HEK293 (cell line): Measurements from ENCODE around the gene PAX4.

ENCODE experiments used
- CTCF ChIA-PET: fragments of 350-600 bp; formaldehyde crosslinking; extraction: SDS; loops from one replicate; lab custom pipeline; 2021; ENCODE audit warnings: antibody characterized with exemption; lab: Yijun Ruan, JAX
- POLR2A ChIA-PET: fragments of 300-600 bp; formaldehyde crosslinking; extraction: SDS; loops from one replicate; lab custom pipeline; 2020; ENCODE audit warnings: antibody characterized with exemption, inconsistent platforms; lab: Yijun Ruan, JAX
- H3K27ac ChIP-seq: fragments of 200-500 bp; sonication (Bioruptor generic); 2 replicates; pipeline ENCODE4 v1.5.1; 2014; ENCODE audit warnings: low read depth, low read length, control low read depth, inconsistent platforms; ENCODE audit errors: extremely low read depth
- H3K36me3 ChIP-seq, 2 experiments: fragments of 200-500 bp in 1 of 2; sonication (Bioruptor generic) in 1 of 2; 1 replicate in 1 of 2; 2 replicates in 1 of 2; pipeline ENCODE4 v1.5.1; 2014 to 2017; ENCODE audit warnings: inconsistent platforms in 2 of 2, low read length in 2 of 2; ENCODE audit not compliant: control insufficient read depth in 2 of 2, insufficient read depth in 1 of 2
- H3K4me1 ChIP-seq: fragments of 200-500 bp; sonication (Bioruptor generic); 2 replicates; pipeline ENCODE4 v1.5.1; 2014; ENCODE audit warnings: mild to moderate bottlenecking, low read length, inconsistent platforms; ENCODE audit not compliant: control insufficient read depth, insufficient read depth
- H3K4me3 ChIP-seq: 2 replicates; pipeline ENCODE4 v1.5.1; 2011; ENCODE audit warnings: low read depth, mild to moderate bottlenecking, control low read depth, low read length, moderate library complexity
- H3K9me3 ChIP-seq: fragments of 200-500 bp; sonication (Bioruptor generic); 2 replicates; pipeline ENCODE4 v1.5.1; 2014; ENCODE audit warnings: low read depth, low read length, inconsistent platforms; ENCODE audit not compliant: control insufficient read depth, insufficient read depth
- KLF1 ChIP-seq: fragments of 450-650 bp; formaldehyde crosslinking; IDR thresholded peaks from 2 replicates; pipeline ENCODE4 v1.5.1; 2016; ENCODE audit warnings: missing biosample characterization, missing genetic modification characterization
- KLF8 ChIP-seq: fragments of 450-650 bp; formaldehyde crosslinking; IDR thresholded peaks from 2 replicates; pipeline ENCODE4 v1.5.1; 2016; ENCODE audit warnings: missing biosample characterization, missing genetic modification characterization
- MZF1 ChIP-seq: fragments of 450-650 bp; formaldehyde crosslinking; IDR thresholded peaks from 2 replicates; pipeline ENCODE4 v1.5.1; 2017; ENCODE audit warnings: missing biosample characterization, missing genetic modification characterization, borderline replicate concordance
- ZBTB8A ChIP-seq: fragments of 450-650 bp; formaldehyde crosslinking; IDR thresholded peaks from 2 replicates; pipeline ENCODE4 v1.5.1; 2016; ENCODE audit warnings: missing biosample characterization, missing genetic modification characterization
- ZFHX2 ChIP-seq: fragments of 450-650 bp; formaldehyde crosslinking; conservative IDR thresholded peaks from 2 replicates; pipeline ENCODE4 v1.5.1; 2016; ENCODE audit warnings: missing biosample characterization, missing genetic modification characterization
- ZNF19 ChIP-seq: fragments of 450-650 bp; formaldehyde crosslinking; IDR thresholded peaks from 2 replicates; pipeline ENCODE4; 2016; ENCODE audit warnings: missing biosample characterization, missing genetic modification characterization, low read depth
- ZNF214 ChIP-seq: fragments of 450-650 bp; formaldehyde crosslinking; IDR thresholded peaks from 2 replicates; pipeline ENCODE4 v1.5.1; 2017; ENCODE audit warnings: missing biosample characterization, mild to moderate bottlenecking, missing genetic modification characterization, borderline replicate concordance
- ZNF248 ChIP-seq: fragments of 450-650 bp; formaldehyde crosslinking; IDR thresholded peaks from 2 replicates; pipeline ENCODE4 v1.5.1; 2017; ENCODE audit warnings: missing biosample characterization, missing genetic modification characterization
- ZNF311 ChIP-seq: fragments of 450-650 bp; formaldehyde crosslinking; IDR thresholded peaks from 2 replicates; pipeline ENCODE4 v1.5.1; 2017; ENCODE audit warnings: missing biosample characterization, missing genetic modification characterization, borderline replicate concordance
- ZNF335 ChIP-seq: fragments of 450-650 bp; formaldehyde crosslinking; conservative IDR thresholded peaks from 2 replicates; pipeline ENCODE4 v1.5.1; 2016; ENCODE audit warnings: missing biosample characterization, missing genetic modification characterization
- ZNF366 ChIP-seq: fragments of 450-650 bp; formaldehyde crosslinking; conservative IDR thresholded peaks from 2 replicates; pipeline ENCODE4 v1.5.1; 2016; ENCODE audit warnings: missing biosample characterization, missing genetic modification characterization
- ZNF394 ChIP-seq: fragments of 450-650 bp; formaldehyde crosslinking; IDR thresholded peaks from 2 replicates; pipeline ENCODE4 v1.5.1; 2016; ENCODE audit warnings: missing biosample characterization, missing genetic modification characterization, mild to moderate bottlenecking, moderate library complexity, borderline replicate concordance
- ZNF514 ChIP-seq: fragments of 450-650 bp; formaldehyde crosslinking; IDR thresholded peaks from 2 replicates; pipeline ENCODE4 v1.5.1; 2016; ENCODE audit warnings: missing biosample characterization, missing genetic modification characterization
- ZNF610 ChIP-seq: fragments of 450-650 bp; formaldehyde crosslinking; IDR thresholded peaks from 2 replicates; pipeline ENCODE4 v1.5.1; 2016; ENCODE audit warnings: missing biosample characterization, missing genetic modification characterization, borderline replicate concordance
- ZNF664 ChIP-seq: fragments of 450-650 bp; formaldehyde crosslinking; IDR thresholded peaks from 2 replicates; pipeline ENCODE4 v1.5.1; 2016; ENCODE audit warnings: missing biosample characterization, missing genetic modification characterization
- ZSCAN5A ChIP-seq: fragments of 450-650 bp; formaldehyde crosslinking; IDR thresholded peaks from 2 replicates; pipeline ENCODE4 v1.5.1; 2016; ENCODE audit warnings: missing biosample characterization, missing genetic modification characterization
- TF ChIP-seq, protein P1 (sequence below): fragments of 450-650 bp; IDR thresholded peaks from 2 replicates; pipeline ENCODE4 v1.5.1; 2018; ENCODE audit warnings: missing biosample characterization, mild to moderate bottlenecking, missing genetic modification characterization
- TF ChIP-seq, protein P2 (sequence below): fragments of 450-650 bp; formaldehyde crosslinking; IDR thresholded peaks from 2 replicates; pipeline ENCODE4 v1.5.1; 2016; ENCODE audit warnings: missing biosample characterization, missing genetic modification characterization
- TF ChIP-seq, protein P3 (sequence below): fragments of 450-650 bp; formaldehyde crosslinking; IDR thresholded peaks from 2 replicates; pipeline ENCODE4 v1.5.1; 2016; ENCODE audit warnings: missing biosample characterization, missing genetic modification characterization

The PAX4 gene

GRCh38 chr7:127625331-127625730 is 7.4 kb upstream of the PAX4 start:
- POLR2A ChIA-PET: no interaction called here
- Histone ChIP-seq H3K4me3 (no peak overlapping the region), H3K9me3 (no peaks in the 10 kb centered on the region), H3K27ac (no peak overlapping the region), H3K4me1 (no peaks in the 10 kb centered on the region), H3K36me3 (no peaks in the 10 kb centered on the region)
- no peak for TF ChIP-seq ZNF394
- TF ChIP-seq ZBTB8A: no peak
- no peak for TF ChIP-seq ZNF335 (tag by site-specific recombination)
- TF ChIP-seq ZNF311: no peak
- no peak for TF ChIP-seq ZNF248 (tag by site-specific recombination)
- TF ChIP-seq, protein P1, sequence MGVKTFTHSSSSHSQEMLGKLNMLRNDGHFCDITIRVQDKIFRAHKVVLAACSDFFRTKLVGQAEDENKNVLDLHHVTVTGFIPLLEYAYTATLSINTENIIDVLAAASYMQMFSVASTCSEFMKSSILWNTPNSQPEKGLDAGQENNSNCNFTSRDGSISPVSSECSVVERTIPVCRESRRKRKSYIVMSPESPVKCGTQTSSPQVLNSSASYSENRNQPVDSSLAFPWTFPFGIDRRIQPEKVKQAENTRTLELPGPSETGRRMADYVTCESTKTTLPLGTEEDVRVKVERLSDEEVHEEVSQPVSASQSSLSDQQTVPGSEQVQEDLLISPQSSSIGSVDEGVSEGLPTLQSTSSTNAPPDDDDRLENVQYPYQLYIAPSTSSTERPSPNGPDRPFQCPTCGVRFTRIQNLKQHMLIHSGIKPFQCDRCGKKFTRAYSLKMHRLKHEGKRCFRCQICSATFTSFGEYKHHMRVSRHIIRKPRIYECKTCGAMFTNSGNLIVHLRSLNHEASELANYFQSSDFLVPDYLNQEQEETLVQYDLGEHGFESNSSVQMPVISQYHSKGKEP: no peak
- TF ChIP-seq ZNF366 (tag by site-specific recombination): no peak
- TF ChIP-seq, protein P2, sequence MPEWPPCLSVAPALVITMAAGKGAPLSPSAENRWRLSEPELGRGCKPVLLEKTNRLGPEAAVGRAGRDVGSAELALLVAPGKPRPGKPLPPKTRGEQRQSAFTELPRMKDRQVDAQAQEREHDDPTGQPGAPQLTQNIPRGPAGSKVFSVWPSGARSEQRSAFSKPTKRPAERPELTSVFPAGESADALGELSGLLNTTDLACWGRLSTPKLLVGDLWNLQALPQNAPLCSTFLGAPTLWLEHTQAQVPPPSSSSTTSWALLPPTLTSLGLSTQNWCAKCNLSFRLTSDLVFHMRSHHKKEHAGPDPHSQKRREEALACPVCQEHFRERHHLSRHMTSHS (tag by site-specific recombination): no peak
- no peak for TF ChIP-seq ZNF610 (tag by site-specific recombination)
- TF ChIP-seq KLF1: no peak
- TF ChIP-seq ZNF19 (tag by site-specific recombination): no peak
- TF ChIP-seq MZF1 (tag by site-specific recombination): no peak
- no peak for TF ChIP-seq ZNF214 (tag by site-specific recombination)
- TF ChIP-seq ZSCAN5A (tag by site-specific recombination): no peak
- TF ChIP-seq, protein P3, sequence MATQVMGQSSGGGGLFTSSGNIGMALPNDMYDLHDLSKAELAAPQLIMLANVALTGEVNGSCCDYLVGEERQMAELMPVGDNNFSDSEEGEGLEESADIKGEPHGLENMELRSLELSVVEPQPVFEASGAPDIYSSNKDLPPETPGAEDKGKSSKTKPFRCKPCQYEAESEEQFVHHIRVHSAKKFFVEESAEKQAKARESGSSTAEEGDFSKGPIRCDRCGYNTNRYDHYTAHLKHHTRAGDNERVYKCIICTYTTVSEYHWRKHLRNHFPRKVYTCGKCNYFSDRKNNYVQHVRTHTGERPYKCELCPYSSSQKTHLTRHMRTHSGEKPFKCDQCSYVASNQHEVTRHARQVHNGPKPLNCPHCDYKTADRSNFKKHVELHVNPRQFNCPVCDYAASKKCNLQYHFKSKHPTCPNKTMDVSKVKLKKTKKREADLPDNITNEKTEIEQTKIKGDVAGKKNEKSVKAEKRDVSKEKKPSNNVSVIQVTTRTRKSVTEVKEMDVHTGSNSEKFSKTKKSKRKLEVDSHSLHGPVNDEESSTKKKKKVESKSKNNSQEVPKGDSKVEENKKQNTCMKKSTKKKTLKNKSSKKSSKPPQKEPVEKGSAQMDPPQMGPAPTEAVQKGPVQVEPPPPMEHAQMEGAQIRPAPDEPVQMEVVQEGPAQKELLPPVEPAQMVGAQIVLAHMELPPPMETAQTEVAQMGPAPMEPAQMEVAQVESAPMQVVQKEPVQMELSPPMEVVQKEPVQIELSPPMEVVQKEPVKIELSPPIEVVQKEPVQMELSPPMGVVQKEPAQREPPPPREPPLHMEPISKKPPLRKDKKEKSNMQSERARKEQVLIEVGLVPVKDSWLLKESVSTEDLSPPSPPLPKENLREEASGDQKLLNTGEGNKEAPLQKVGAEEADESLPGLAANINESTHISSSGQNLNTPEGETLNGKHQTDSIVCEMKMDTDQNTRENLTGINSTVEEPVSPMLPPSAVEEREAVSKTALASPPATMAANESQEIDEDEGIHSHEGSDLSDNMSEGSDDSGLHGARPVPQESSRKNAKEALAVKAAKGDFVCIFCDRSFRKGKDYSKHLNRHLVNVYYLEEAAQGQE: no peak
- no peak for TF ChIP-seq ZNF664
- CTCF ChIA-PET: no interaction called here

DNA sequence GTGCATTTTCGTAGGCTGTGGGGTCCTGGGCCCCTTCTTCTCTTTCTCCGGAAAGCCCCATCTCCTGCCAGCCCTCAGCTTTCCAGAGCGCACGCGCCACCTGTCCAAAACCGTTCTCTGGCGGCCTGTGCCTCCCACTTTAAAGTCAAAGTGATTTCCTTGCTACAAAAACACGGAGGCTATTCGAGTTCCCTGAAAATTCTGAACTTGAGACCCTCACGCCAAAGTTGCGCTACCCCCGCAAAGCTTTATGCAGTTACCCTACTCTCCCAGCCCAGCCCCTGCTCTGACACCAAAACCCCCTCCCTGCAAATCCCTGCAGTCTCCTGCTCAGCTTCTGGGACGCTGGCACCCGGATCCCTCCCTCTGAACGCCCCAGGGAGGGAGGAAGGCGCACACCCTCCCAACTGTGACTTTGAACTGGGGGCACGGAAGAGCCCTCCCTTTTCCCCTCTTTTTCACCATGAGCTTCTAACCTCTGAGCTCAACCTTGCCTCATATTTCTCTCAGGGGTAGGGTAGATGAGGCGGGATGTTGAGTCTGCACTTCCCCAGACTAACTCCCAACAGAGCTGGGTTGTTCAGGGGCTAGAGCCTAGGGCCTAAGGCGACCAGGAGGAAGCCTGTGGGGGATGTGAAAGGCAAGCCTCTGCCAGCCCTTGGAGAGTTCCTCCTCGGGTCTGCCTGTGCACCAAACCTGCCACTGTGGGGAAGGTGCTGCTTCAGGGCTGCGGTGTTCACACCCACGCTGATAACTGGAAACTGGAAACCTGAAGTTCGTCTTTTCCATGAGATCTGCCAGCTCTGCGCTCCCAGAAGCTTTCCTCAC is 2.7 kb upstream of the PAX4 start:
- Histone ChIP-seq H3K36me3 (no peaks in the 10 kb centered on the region), H3K9me3 (no peaks in the 10 kb centered on the region), H3K4me3 (no peak overlapping the region), H3K27ac (no peak overlapping the region), H3K4me1 (no peaks in the 10 kb centered on the region)
- POLR2A ChIA-PET: interaction anchor here (0.6 kb wide), 1 partner anchor 480 kb away, joined by 4 read pairs; no protein-coding TSS in a partner anchor
- CTCF ChIA-PET: interaction anchor here (0.5 to 2.1 kb wide), 3 partner anchors 8 to 332 kb away, joined by 4 to 10 read pairs (median 5); no protein-coding TSS in a partner anchor
- TF ChIP-seq ZFHX2 (tag by site-specific recombination) (0 out of 2 replicates have a peak, but pooled peaks have one; percentile 14), ZNF514 (tag by site-specific recombination) (no peak), ZNF335 (tag by site-specific recombination) (peak; percentile 37; the same call in 1 of the 2 replicates), KLF8 (tag by site-specific recombination) (no peak)
